ENCODE data around the gene DACH1. TPM values are rescaled to one million over a fixed set of nuclear protein-coding genes. Genes with fewer than 3 reads are reported as not detected.

The DACH1 gene
- total and polyA plus RNA-seq, 5 experiments from 2014 or later: not detected

GRCh38 chr13:71437704-71438103 is 429.3 kb downstream of the DACH1 start:
- Mint-ChIP-seq H3K27ac (no peak overlapping the region), H3K4me1 (no peaks in the 10 kb centered on the region), H3K36me3 (no peaks in the 10 kb centered on the region), H3K4me3 (no peak overlapping the region), H3K9me3 (no peaks in the 10 kb centered on the region), H3K27me3 (no peaks in the 10 kb centered on the region)
- DNase-seq (no peak), ATAC-seq (no peak)
- POLR2A ChIA-PET: no interaction called here

GRCh38 chr13:71430681-71431080 is 436.3 kb downstream of the DACH1 start:
- H3K36me3 Mint-ChIP-seq: no peaks in the 10 kb centered on the region
- POLR2A ChIA-PET: no interaction called here
- H3K27me3 Mint-ChIP-seq: no peaks in the 10 kb centered on the region
- ATAC-seq (no peak), DNase-seq (no peak)
- no peak overlapping the region for H3K4me3 Mint-ChIP-seq
- H3K27ac Mint-ChIP-seq: no peak overlapping the region
- no peaks in the 10 kb centered on the region for H3K4me1 Mint-ChIP-seq
- peaks cover 0 to 9% (median 2%) of the 10 kb centered on the region in 9 donors for H3K9me3 Mint-ChIP-seq

GRCh38 chr13:71417205-71417604 is 449.8 kb downstream of the DACH1 start:
- H3K27me3 Mint-ChIP-seq: no peaks in the 10 kb centered on the region
- POLR2A ChIA-PET: no interaction called here
- H3K36me3 Mint-ChIP-seq: peaks cover 0 to 11% (median 2%) of the 10 kb centered on the region in 3 donors
- peaks cover 2 to 28% (median 10%) of the 10 kb centered on the region in 9 donors for H3K9me3 Mint-ChIP-seq
- no peak overlapping the region for H3K27ac Mint-ChIP-seq
- no peak overlapping the region for H3K4me3 Mint-ChIP-seq
- ATAC-seq (no peak), DNase-seq (no peak)
- no peaks in the 10 kb centered on the region for H3K4me1 Mint-ChIP-seq

GRCh38 chr13:71412231-71412630 is 454.8 kb downstream of the DACH1 start:
- no peak for DNase-seq
- no peak overlapping the region for H3K27ac Mint-ChIP-seq
- no peak overlapping the region for H3K4me3 Mint-ChIP-seq
- ATAC-seq: no peak
- H3K36me3 Mint-ChIP-seq: no peaks in the 10 kb centered on the region
- peaks cover 0 to 4% (median 0%) of the 10 kb centered on the region in 9 donors for H3K9me3 Mint-ChIP-seq
- POLR2A ChIA-PET: no interaction called here
- no peaks in the 10 kb centered on the region for H3K27me3 Mint-ChIP-seq
- no peaks in the 10 kb centered on the region for H3K4me1 Mint-ChIP-seq

GRCh38 chr13:71408416-71408815 is 458.6 kb downstream of the DACH1 start:
- Mint-ChIP-seq H3K9me3 (peaks cover 0 to 7% (median 0%) of the 10 kb centered on the region in 9 donors), H3K4me3 (no peak overlapping the region), H3K36me3 (no peaks in the 10 kb centered on the region), H3K27me3 (no peaks in the 10 kb centered on the region), H3K4me1 (no peaks in the 10 kb centered on the region), H3K27ac (no peak overlapping the region)
- ATAC-seq: no peak
- POLR2A ChIA-PET: no interaction called here
- DNase-seq: no peak

- DNase-seq: no peak
- POLR2A ChIA-PET: no interaction called here
- Mint-ChIP-seq H3K27me3 (no peaks in the 10 kb centered on the region), H3K27ac (no peak overlapping the region), H3K4me1 (no peaks in the 10 kb centered on the region), H3K4me3 (no peak overlapping the region), H3K9me3 (peaks cover 0 to 9% (median 2%) of the 10 kb centered on the region in 9 donors), H3K36me3 (no peaks in the 10 kb centered on the region)
- no peak for ATAC-seq
These were observed 467.3 kb downstream of the DACH1 start for GRCh38 chr13:71399631-71400215.

GRCh38 chr13:71396149-71396548 is 470.9 kb downstream of the DACH1 start:
- H3K27ac Mint-ChIP-seq: no peak overlapping the region
- H3K27me3 Mint-ChIP-seq: no peaks in the 10 kb centered on the region
- H3K36me3 Mint-ChIP-seq: no peaks in the 10 kb centered on the region
- no peak for DNase-seq
- POLR2A ChIA-PET: no interaction called here
- peaks cover 0 to 13% (median 0%) of the 10 kb centered on the region in 9 donors for H3K9me3 Mint-ChIP-seq
- ATAC-seq: no peak
- H3K4me1 Mint-ChIP-seq: no peaks in the 10 kb centered on the region
- H3K4me3 Mint-ChIP-seq: no peak overlapping the region

- Mint-ChIP-seq H3K27ac (no peak overlapping the region), H3K36me3 (no peaks in the 10 kb centered on the region), H3K4me3 (no peak overlapping the region), H3K27me3 (no peaks in the 10 kb centered on the region), H3K4me1 (no peaks in the 10 kb centered on the region), H3K9me3 (peaks cover 0 to 20% (median 4%) of the 10 kb centered on the region in 9 donors)
- POLR2A ChIA-PET: no interaction called here
- ATAC-seq (no peak), DNase-seq (no peak)
These were observed 472.0 kb downstream of the DACH1 start for GRCh38 chr13:71395053-71395452.

- no peaks in the 10 kb centered on the region for H3K4me1 Mint-ChIP-seq
- H3K27ac Mint-ChIP-seq: no peak overlapping the region
- POLR2A ChIA-PET: no interaction called here
- peaks cover 0 to 20% (median 4%) of the 10 kb centered on the region in 9 donors for H3K9me3 Mint-ChIP-seq
- no peak for DNase-seq
- no peaks in the 10 kb centered on the region for H3K36me3 Mint-ChIP-seq
- H3K4me3 Mint-ChIP-seq: no peak overlapping the region
- no peak for ATAC-seq
- no peaks in the 10 kb centered on the region for H3K27me3 Mint-ChIP-seq
These were observed 472.8 kb downstream of the DACH1 start for GRCh38 chr13:71394176-71394575.

Data from naive thymus-derived CD8-positive, alpha-beta T cell (primary cell).